ENCODE results near the gene MPDU1. TPM values are rescaled to one million over a fixed set of nuclear protein-coding genes. Genes with fewer than 3 reads are reported as not detected.

MPDU1 gene
- total RNA-seq, 1 experiment from 2014 or later, result 57.0 TPM

DNA sequence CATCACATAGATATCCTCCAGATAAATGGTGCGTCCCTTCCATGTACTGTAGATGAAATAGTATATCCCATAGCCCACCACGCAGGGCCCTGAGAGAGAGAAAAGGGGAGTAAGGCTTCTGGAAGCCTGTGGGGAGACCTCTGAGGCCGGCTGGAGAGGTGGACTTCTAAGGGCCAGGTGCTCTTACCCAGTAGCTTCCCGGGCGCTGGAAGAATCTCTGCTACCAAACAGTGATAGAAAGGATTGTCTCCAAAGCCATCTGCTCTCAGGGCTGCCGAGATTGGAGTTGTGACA lies 43.3 kb downstream of the MPDU1 start:
- Mint-ChIP-seq H3K9me3 (no peaks in the 10 kb centered on the region), H3K4me1 (peaks cover 9% of the 10 kb centered on the region), H3K27me3 (ENCODE audit: low read depth) (no peaks in the 10 kb centered on the region), H3K27ac (peak overlapping the region; percentile 25), H3K36me3 (peaks cover 4% of the 10 kb centered on the region), H3K4me3 (peak overlapping the region; percentile 85)
- CTCF ChIA-PET, result interaction anchor here (0.6 to 3.0 kb wide), 14 partner anchors 9 to 447 kb away, joined by 3 to 41 read pairs (median 7); partner anchors contain the start of genes EFNB3, FXR2, SOX15 and TP53
- POLR2A ChIA-PET, result interaction anchor here (1.0 to 3.1 kb wide), 9 partner anchors 11 to 148 kb away, joined by 3 to 40 read pairs (median 9); partner anchors contain the start of genes ATP1B2, DNAH2, MPDU1 and SOX15
- no peak for DNase-seq (ENCODE audit: low spot score)
- TF ChIP-seq JAZF1 (CRISPR knock-in tag; IDR thresholded peaks at IDR 0.05) (no peak), NFYB (CRISPR knock-in tag; conservative IDR thresholded peaks at IDR 0.05; ENCODE audit: low read depth) (no peak), IRF2 (CRISPR knock-in tag; IDR thresholded peaks at IDR 0.05; ENCODE audit: borderline replicate concordance, low read depth) (no peak), ZNF232 (CRISPR knock-in tag; IDR thresholded peaks at IDR 0.05) (no peak), NFE2L1 (CRISPR knock-in tag; IDR thresholded peaks at IDR 0.05) (no peak), TP53 (CRISPR knock-in tag; IDR thresholded peaks at IDR 0.05) (no peak), ZNF416 (CRISPR knock-in tag; IDR thresholded peaks at IDR 0.05) (no peak), CREM (CRISPR knock-in tag; IDR thresholded peaks at IDR 0.05) (no peak), SOX15 (CRISPR knock-in tag; IDR thresholded peaks at IDR 0.05) (no peak)
- TF ChIP-seq, protein P1, sequence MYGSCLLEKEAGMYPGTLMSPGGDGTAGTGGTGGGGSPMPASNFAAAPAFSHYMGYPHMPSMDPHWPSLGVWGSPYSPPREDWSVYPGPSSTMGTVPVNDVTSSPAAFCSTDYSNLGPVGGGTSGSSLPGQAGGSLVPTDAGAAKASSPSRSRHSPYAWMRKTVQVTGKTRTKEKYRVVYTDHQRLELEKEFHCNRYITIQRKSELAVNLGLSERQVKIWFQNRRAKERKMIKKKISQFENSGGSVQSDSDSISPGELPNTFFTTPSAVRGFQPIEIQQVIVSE (CRISPR knock-in tag; IDR thresholded peaks at IDR 0.05; ENCODE audit: borderline replicate concordance), result no peak
- TF ChIP-seq, protein P2, sequence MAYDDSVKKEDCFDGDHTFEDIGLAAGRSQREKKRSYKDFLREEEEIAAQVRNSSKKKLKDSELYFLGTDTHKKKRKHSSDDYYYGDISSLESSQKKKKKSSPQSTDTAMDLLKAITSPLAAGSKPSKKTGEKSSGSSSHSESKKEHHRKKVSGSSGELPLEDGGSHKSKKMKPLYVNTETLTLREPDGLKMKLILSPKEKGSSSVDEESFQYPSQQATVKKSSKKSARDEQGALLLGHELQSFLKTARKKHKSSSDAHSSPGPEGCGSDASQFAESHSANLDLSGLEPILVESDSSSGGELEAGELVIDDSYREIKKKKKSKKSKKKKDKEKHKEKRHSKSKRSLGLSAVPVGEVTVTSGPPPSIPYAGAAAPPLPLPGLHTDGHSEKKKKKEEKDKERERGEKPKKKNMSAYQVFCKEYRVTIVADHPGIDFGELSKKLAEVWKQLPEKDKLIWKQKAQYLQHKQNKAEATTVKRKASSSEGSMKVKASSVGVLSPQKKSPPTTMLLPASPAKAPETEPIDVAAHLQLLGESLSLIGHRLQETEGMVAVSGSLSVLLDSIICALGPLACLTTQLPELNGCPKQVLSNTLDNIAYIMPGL (CRISPR knock-in tag; IDR thresholded peaks at IDR 0.05), result no peak
- TF ChIP-seq, protein P3, sequence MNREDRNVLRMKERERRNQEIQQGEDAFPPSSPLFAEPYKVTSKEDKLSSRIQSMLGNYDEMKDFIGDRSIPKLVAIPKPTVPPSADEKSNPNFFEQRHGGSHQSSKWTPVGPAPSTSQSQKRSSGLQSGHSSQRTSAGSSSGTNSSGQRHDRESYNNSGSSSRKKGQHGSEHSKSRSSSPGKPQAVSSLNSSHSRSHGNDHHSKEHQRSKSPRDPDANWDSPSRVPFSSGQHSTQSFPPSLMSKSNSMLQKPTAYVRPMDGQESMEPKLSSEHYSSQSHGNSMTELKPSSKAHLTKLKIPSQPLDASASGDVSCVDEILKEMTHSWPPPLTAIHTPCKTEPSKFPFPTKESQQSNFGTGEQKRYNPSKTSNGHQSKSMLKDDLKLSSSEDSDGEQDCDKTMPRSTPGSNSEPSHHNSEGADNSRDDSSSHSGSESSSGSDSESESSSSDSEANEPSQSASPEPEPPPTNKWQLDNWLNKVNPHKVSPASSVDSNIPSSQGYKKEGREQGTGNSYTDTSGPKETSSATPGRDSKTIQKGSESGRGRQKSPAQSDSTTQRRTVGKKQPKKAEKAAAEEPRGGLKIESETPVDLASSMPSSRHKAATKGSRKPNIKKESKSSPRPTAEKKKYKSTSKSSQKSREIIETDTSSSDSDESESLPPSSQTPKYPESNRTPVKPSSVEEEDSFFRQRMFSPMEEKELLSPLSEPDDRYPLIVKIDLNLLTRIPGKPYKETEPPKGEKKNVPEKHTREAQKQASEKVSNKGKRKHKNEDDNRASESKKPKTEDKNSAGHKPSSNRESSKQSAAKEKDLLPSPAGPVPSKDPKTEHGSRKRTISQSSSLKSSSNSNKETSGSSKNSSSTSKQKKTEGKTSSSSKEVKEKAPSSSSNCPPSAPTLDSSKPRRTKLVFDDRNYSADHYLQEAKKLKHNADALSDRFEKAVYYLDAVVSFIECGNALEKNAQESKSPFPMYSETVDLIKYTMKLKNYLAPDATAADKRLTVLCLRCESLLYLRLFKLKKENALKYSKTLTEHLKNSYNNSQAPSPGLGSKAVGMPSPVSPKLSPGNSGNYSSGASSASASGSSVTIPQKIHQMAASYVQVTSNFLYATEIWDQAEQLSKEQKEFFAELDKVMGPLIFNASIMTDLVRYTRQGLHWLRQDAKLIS (CRISPR knock-in tag; IDR thresholded peaks at IDR 0.05; ENCODE audit: borderline replicate concordance), result no peak
- ATAC-seq, result no peak

DNA sequence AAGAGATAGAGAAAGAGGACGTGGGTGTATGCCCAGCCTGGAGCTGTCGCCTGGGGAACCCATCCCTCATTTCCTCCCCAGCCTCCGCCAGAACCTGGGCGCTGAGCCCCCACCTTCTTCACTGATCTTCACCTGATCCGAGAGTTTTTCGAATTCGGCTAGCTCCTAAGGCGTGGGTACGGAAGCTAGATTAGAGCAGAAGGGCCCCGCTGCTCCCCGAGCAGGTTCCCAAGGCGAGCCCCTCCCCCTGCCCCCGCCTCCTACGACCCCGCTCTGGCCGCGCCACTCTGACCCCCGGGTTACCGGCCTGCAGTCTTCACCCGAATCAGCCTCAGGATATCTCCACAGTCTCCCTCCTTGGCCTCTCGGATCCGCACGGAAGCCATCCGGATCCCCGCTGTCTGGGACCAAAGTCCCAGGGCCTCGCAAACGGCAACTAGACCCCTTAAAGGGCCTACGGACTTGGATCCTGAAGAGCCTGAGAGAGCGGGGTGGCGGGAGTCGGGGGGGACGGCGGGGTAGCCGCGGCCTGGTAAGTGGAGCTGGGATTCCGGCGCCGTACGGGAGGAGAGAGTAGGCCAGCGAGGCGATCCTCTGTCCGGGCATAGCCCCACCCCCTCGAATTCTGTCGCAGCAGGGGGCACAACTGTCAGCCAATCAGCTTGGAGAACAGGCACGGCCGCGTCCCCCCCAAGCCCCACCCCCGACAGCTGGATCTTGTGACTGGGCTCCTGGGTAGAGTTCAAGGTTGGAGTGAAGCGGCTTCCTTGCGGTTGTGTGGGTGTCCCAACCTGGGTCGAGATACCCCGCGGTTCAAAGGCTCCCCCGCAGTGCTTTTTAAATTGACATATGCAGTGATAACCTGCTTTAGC lies 43.8 kb downstream of the MPDU1 start, which contains the start of gene SAT2:
TSS of gene SAT2 (minus strand) at position 572 of the 872 bp plus-strand sequence. CDS start at position 386, 186 bp downstream.
- POLR2A ChIA-PET, result interaction anchor here (0.6 to 3.1 kb wide), 14 partner anchors 12 to 149 kb away, joined by 3 to 40 read pairs (median 6); partner anchors contain the start of genes ATP1B2, DNAH2, MPDU1 and SOX15
- H3K27ac Mint-ChIP-seq, result peak within 1 kb of the TSS; percentile 85
- no peak for TF ChIP-seq TEAD4 (CRISPR knock-in tag; IDR thresholded peaks at IDR 0.05)
- TF ChIP-seq, protein P4, sequence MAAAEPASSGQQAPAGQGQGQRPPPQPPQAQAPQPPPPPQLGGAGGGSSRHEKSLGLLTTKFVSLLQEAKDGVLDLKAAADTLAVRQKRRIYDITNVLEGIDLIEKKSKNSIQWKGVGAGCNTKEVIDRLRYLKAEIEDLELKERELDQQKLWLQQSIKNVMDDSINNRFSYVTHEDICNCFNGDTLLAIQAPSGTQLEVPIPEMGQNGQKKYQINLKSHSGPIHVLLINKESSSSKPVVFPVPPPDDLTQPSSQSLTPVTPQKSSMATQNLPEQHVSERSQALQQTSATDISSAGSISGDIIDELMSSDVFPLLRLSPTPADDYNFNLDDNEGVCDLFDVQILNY (CRISPR knock-in tag; IDR thresholded peaks at IDR 0.05), result no peak
- TF ChIP-seq SMAD4 (CRISPR knock-in tag; IDR thresholded peaks at IDR 0.05), result no peak
- TF ChIP-seq RORB (CRISPR knock-in tag; IDR thresholded peaks at IDR 0.05), result no peak
- no peak for TF ChIP-seq MYBL2 (CRISPR knock-in tag; IDR thresholded peaks at IDR 0.05)
- TF ChIP-seq GTF2I (CRISPR knock-in tag; conservative IDR thresholded peaks at IDR 0.05), result no peak
- TF ChIP-seq, protein P5, sequence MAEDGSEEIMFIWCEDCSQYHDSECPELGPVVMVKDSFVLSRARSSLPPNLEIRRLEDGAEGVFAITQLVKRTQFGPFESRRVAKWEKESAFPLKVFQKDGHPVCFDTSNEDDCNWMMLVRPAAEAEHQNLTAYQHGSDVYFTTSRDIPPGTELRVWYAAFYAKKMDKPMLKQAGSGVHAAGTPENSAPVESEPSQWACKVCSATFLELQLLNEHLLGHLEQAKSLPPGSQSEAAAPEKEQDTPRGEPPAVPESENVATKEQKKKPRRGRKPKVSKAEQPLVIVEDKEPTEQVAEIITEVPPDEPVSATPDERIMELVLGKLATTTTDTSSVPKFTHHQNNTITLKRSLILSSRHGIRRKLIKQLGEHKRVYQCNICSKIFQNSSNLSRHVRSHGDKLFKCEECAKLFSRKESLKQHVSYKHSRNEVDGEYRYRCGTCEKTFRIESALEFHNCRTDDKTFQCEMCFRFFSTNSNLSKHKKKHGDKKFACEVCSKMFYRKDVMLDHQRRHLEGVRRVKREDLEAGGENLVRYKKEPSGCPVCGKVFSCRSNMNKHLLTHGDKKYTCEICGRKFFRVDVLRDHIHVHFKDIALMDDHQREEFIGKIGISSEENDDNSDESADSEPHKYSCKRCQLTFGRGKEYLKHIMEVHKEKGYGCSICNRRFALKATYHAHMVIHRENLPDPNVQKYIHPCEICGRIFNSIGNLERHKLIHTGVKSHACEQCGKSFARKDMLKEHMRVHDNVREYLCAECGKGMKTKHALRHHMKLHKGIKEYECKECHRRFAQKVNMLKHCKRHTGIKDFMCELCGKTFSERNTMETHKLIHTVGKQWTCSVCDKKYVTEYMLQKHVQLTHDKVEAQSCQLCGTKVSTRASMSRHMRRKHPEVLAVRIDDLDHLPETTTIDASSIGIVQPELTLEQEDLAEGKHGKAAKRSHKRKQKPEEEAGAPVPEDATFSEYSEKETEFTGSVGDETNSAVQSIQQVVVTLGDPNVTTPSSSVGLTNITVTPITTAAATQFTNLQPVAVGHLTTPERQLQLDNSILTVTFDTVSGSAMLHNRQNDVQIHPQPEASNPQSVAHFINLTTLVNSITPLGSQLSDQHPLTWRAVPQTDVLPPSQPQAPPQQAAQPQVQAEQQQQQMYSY (CRISPR knock-in tag; IDR thresholded peaks at IDR 0.05), result no peak
- TF ChIP-seq, protein P6, sequence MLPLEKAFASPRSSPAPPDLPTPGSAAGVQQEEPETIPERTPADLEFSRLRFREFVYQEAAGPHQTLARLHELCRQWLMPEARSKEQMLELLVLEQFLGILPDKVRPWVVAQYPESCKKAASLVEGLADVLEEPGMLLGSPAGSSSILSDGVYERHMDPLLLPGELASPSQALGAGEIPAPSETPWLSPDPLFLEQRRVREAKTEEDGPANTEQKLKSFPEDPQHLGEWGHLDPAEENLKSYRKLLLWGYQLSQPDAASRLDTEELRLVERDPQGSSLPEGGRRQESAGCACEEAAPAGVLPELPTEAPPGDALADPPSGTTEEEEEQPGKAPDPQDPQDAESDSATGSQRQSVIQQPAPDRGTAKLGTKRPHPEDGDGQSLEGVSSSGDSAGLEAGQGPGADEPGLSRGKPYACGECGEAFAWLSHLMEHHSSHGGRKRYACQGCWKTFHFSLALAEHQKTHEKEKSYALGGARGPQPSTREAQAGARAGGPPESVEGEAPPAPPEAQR (CRISPR knock-in tag; IDR thresholded peaks at IDR 0.05), result no peak
- no peak for TF ChIP-seq PRRX2 (CRISPR knock-in tag; IDR thresholded peaks at IDR 0.05)

More for the DNA sequence above, 43.8 kb downstream of the MPDU1 start, which contains the start of gene SAT2:
- Mint-ChIP-seq H3K4me1 (peaks cover 9% of the 10 kb centered on the region), H3K36me3 (peaks cover 4% of the 10 kb centered on the region), H3K4me3 (peak within 1 kb of the TSS; percentile 85), H3K9me3 (no peaks in the 10 kb centered on the region), H3K27me3 (ENCODE audit: low read depth) (no peaks in the 10 kb centered on the region)
- DNase-seq (ENCODE audit: low spot score) (peak; percentile 99), ATAC-seq (peak; percentile 87)
- CTCF ChIA-PET, result interaction anchor here (0.6 to 3.0 kb wide), 24 partner anchors 9 to 447 kb away, joined by 3 to 41 read pairs (median 4); partner anchors contain the start of genes ATP1B2, EFNB3, FXR2 and SOX15
